DMS153 (cell line): ENCODE measurements around the gene SHANK1.

Experiments
- DNase-seq: peaks from one replicate; lab custom pipeline; 2025; lab: John Stamatoyannopoulos, UW

The SHANK1 gene

DNA sequence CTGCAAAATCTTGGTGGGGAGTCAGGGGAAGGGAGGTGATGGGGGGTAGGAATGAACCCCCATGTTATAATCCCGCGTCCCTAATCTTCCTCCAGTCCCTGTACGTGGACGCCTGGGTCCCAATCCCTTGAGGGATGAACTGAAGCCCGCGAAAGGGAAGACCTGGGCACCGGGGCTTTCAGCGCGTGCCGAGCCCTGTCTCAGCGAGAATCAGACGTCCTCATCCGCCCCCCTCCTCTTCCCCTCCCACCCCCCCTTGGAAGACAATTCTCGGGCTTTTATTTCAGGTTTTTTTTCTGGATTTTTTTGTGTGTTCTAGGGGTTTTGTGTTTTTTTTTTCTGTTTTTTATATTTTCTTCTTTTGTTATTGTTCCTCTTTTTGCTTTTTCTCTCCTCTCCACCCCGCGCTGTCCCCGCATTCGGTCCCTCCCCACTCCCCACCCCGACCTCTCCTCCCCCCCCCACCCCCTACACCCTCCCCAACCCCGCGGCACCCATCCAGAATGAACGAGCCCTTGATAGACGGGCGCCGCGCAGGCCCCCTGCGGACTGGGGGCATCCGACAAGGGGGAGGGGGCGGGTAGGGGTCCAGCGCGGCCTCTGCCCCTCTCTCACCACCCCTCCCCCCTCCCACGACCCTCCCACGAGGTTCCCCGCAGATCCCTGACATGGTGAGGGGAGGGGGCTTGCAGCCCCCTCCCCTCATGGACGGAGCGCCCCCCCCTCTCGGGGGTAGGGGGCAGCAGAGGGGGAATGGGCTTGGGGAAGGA is 60.1 kb downstream of the SHANK1 start:
- DNase-seq = no peak

DNA sequence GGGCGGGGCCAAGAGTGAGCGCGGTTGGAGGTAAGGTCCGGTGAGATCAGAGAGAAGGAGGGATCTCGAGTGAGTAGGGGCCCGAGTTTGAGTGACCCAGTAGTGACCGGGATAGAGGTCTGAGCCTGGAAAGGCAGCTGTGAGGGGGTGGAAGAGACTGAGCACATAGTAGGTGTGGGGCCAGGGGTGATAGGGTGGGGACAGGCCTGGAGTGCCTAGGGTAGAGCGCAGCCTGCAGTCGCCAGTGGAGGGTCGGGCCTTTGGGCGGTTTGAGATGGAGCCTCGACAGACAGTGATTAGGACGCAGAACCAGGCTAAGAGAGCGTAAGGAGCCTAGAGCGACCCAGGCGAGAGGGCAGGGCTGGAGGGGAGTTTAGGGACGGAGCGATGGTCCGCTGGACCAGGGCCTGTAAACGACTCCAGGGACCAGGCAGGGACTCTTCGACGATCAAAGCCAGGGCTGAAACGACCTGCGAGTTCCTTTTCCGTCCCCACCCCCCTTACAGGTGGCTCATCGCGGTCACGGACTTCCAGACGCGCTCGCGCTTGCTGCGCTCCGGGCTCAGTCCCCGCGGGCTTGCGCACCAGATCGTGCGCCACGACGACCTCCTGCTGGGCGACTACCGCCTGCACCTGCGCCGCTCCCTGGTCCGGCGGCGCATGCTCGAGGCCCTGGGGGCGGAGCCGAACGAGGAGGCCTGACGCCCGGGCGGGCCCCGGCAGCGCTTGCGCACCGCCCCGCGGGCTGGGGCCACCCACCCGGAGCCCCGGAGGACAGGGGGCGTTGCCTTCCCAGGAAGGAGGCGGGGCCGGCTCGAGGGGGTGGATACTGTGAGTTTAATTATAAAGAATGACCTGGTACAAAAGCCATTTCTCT is 60.9 kb downstream of the SHANK1 start:
- no peak for DNase-seq

DNA sequence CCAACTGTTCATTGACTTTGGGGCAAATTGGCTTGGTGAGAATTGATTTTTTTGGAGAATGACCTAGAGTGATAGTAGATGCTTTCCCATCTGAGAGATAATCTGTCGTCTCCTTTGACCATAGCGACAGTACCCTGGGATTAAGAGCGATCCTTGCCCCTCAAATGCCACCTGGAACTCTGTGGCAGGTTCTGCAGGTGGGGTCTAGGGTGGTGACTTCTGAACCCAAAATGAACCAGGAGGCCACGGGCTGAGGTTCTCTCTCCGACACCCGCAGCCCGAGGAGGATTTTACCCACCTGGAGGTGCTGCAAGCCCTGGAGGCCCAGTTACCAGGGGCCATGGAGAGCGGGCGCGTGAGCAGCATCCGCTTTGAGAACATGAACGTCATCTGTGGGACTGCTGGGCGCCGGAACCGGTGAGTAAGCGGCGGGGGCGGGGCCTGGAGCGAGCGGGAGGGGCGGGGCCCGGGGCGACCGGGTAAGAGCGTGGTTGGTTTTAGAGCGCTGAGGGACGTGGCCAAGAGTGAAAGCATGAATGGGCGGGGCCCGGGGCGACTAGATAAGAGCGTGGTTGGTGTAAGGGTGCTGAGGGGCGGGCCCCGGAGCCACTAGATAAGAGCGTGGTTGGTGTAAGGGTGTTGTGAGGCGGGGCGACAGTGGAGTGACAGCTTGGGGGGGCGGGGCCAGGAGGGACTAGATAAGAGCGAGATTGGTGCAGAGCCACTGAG is 61.7 kb downstream of the SHANK1 start:
- DNase-seq = peak; percentile 93

DNA sequence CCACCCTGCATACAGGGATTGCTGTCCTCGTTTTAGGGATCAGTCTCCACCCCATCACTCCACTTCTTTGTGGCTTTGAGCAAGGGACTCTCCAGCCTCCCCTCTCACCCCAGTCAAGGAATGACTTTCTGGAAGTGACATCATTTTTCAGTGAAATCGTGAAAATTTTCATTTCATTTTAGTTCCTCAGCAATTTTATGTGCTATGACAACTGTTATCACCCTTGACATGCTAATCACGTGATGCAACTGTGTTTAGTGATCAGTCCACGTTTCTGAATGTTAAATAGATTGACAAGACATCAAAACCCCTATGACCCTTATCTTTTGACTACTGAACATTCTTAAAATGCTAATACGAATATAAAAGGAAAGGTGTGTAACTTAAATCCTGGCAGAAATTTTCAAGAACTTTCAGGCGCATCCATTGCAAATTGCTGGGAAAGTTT is 62.4 kb downstream of the SHANK1 start:
- no peak for DNase-seq

DNA sequence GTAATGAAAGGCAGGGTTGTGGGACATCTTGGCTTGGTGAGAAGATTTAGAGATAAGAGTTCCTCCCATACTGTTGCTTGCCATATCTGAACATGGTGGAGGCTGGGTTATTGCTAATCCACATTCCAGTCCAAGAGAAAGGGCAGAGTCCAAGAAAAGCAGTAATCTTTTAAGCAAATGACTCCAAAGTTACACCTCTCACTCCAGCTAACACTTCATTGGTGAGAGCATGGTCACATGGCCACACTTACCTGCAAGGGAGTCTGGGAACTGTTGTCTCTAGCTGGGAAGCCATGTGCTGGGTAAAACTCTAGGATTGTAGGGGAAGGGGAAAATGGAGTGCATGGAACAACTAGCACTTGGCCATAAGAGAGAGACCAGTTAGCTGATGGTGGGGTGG is 64.7 kb downstream of the SHANK1 start:
- DNase-seq = no peak

DNA sequence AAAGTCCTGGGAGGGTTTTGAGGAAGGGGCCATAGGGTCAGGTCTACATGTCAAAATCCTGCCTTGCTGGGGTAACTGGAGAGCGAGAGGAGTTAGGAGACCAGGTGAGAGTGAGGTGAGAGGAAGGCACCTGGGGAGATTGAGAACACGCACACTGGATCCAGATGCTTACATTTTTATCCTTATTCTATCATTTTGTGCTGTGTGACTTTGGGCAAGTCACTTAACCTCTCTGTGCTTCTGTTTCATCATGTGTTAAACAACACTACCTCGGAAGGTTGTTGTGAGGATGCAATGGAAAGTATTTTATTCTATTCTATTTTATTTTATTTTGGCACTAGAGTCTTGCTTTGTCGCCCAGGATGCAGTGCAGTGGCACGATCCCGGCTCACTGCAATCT is 66.9 kb downstream of the SHANK1 start:
- no peak for DNase-seq

DNA sequence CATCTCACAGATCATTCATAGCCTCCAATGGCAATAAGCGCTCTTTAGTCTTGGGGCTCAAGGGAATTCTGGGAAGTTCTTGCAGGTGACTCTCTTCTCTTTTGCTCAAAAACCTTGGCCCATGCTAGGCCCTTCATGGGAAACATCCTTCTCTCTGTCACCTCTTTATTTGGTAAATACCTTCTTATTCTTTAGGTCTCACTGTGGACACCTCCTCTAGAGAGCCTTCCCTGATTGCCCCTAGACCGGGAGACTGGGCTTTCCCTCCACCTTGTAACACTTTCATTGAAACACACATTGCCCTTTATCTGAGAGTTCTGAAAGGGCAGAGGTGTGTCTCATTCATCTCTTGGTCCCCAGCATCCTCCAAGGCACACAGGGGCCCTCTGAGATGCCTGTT is 68.4 kb downstream of the SHANK1 start:
- DNase-seq = no peak

DNA sequence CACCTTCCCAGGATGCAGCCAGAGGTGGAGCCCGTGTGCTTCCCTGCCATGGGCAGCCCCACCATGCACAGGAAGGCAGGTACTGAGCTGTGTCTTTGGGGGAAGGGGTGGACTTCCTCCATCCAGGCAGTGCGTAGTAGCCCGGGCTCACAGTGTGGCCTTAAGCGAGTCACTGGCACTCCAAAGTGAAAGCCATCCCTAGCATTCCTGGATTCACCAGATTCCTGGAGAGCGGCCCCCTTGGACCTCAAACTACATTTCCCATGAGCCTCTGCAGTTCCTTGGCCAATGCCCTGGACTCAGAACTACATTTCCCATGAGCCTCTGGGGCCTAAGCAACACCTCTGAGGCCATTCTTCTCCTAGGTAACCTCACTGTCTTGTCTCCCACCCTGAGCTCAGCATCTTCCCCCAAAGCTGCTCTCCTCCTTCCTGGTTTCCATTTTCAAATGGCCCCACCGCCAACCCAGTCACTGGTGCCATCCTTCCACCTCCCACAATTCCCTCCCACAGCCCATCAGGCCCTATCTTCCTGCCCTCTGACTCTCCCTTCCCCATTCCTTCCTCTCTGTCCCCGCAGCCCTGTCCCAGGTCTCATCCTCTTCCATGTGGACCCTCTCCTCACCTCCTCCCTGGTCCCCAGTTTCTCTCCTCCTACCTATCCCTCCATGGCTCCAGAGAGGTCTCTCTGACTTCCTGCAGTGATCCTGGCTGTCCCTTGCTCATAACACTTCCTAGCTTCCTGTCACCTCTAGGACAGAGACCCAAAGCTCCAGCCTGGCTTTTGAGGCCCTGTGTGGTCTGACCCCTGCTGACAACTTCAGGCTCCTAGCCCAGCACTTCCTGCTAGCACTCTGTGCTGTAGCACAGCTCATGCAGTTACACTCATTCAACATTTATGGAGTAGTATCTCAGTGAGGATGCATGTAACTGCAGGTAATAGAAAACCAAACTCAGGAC is 69.9 kb downstream of the SHANK1 start, which contains the start of gene C19orf81:
Gene C19orf81, plus strand, starts transcription at position 13 of the 959 bp plus-strand sequence. Its CDS starts 0 bp downstream, at position 13.
- no peak for DNase-seq

DNA sequence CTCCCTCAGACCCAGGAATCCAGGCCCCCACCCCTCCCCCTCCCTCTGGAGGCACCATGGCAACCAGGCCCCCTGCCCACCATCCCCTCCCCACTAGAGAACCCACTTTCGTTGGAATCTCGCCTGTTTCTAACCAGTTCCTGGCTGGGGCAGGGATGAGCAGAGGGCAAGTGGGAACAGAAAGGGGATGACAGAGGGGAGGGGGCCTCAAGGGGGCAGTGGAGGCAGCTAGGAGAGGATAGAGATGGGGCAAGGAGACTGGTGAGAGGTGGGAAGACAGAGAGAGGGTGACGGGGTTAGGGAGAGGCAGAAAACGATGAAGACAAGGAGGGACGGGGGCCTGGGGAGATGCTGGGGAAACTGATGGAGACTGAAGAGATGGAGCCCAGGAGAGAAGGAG is 70.9 kb downstream of the SHANK1 start:
- DNase-seq = no peak

DNA sequence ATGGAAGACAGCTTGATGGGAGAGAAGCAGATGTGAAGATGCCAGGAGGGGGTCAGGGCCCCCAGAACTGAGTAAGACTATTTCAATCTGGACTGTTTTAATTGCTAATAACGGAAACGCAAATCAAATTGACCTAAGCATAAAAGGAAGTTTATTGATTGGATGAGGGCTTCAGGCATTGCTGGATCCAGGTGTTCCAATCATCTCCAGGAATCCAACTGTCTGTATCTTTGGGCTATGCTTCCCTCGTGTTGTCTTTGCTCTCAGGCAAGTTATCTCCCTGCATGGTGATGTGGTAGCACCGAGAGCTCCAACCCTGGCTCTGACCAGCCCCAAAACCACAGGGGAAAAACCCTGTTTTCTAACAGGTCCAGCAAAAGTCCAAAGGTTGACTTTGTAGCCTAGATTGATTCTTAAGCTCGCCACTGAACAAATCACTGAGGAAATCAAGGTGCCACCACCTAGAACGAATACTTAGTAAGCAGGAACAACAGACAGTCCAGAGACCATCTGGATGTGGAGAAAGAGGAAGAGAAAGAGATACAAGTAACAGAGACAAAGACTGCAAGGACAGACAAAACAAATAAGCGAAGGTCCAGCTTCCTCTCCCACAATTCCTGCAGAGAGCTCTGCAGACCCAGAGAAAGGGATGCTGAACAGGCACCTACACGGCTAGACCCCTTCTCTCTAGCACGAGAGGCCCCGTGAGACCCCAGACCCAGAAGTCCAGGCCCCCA is 71.6 kb downstream of the SHANK1 start:
- DNase-seq = no peak

DNA sequence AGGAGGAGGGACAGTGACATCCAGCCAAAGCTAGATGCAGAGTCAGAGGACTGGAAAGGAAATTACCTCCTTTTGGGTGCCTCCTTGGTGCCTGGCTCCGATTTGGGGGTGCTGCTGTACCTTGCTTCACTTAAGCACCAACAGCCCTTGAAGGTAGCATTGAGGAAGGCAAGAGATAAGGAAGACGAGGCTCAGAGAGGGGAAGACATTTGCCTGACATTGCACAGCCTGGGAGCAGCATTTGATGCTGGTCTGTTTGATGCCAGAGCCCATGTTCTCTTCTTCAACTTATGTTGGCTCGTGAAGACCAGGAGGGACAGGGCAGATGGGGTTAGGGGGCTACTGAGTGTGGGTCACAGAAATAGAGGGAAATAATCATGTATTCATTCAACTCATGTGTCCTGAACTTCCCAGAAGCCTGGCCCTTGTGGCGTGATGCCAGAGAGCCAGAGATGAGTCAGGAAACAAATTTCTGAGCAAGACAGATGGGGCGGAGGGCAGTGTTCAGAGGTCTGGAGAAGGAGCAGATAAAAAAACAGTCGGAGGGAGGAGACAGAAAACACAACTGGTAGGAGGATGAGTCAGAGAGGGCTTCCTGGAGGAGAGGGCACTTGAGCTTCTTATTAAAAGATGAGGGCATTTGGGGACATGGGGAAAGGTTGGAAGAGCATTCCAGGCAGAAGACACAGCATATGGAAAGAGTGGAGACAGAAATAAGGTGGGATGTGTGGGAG is 73.4 kb downstream of the SHANK1 start:
- no peak for DNase-seq

DNA sequence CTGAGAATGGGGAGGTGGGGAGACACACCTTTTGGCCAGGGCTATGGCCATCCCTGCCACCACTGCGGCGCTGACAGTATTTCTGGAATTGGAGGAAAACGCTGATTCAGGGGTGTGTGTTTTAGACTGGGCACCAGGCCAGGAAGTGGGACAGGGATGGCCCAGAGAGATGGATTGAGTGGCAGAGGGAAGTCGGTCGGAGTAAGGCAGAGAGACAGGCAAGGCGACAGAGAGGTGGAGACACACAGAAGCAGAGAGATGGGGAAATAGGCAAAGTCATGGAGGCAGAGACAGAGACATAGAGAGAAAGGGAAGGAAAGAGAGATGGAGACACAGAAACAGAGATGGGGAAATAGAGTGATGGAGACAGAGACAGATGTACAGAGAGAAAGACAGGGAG is 74.5 kb downstream of the SHANK1 start:
- no peak for DNase-seq

DNA sequence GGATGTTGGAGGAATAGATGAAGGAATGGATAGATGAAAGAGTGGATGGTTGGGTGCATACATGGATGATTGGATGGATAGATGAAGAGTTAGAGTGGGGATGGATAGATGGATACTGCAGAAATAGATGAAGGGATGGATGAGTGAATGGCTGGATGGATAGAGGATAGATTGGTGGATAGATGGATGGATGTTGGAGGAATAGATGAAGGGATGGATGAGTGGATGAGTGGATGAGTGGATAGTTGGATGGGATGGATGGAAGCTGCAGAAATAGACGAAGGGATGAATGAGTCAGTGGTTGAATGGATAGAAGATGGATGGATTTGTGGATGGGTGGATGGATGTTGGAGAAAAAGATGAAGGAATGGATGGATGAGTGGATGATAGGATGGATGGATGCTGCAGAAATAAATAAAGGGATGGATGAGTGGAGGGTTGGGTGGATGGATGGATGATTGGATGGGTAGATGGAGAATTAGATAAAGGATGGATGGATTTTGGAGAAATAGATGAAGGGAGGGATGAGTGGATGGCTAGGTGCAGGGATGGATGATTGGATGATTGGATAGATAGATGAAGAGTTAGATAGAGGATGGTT is 75.2 kb downstream of the SHANK1 start:
- DNase-seq = no peak

DNA sequence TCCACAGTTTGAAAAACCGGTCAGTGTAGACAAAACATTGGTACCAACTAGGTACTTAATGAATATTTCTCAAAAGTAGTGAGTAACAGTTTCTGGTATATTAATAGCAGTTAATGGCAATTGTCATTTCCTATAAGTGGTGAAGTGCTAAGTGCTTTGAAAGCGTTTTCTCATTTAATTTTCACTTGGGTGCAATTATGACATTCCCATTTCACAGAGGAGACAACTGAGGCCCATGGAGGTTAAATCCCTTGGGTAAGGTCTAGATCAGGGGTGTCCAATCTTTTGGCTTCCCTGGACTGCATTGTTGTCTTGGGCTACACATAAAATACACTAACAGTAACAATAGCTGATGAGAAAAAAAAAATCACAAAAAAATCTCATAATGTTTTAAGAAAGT is 79.2 kb downstream of the SHANK1 start:
- DNase-seq = no peak

DNA sequence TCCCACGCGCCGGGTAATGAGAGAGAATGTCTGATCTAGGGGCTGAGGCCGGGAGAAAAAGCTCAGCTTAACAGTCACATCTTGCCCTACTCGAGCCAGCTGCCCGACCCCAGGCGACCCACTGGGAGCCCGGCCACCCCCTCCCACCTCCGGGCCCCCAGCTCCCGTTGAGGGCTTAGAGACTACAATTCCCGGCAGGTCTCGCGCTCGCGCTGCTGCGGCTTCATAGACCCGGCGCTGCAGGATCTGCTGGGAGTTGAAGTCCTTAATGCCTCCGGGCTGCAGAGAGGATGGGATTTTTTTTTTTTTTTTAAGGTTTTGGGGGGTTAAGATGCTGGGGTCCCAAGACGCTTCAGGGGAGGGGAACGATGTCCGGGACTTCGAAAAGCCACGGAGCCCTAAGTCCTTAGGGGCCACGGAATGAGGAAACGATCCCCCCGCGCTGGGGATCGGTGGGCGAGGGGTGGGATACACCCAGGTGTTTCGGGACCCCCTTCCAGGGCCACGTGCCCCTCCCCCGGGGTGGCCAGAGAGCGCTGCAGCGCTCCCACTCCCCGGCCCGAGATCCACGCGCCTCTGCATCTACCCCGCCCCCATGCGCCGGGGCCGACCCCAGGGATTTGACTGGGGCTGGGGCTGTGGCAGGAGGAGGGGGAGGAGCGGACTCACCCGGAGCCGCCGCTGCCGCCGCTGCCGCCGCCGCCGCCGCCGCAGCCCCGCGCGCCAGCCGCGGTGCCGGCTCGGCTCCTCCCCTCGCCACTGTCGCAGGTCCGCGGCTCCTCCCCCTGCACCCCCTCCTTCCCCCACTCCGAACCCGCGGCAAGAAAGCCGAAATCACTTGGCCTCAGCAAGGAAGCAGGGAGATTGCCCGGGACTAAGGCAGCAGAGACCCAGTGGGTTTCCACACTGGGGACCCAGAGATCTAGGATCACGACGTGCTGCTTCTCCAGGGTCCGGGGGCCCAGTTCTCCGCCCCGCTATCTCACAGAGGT is 80.2 kb downstream of the SHANK1 start, which contains the start of gene SYT3:
Gene SYT3, minus strand, starts transcription at position 761 of the 992 bp plus-strand sequence. CDS start 2,470 bp downstream, outside the sequence.
- DNase-seq = peak; percentile 23

DNA sequence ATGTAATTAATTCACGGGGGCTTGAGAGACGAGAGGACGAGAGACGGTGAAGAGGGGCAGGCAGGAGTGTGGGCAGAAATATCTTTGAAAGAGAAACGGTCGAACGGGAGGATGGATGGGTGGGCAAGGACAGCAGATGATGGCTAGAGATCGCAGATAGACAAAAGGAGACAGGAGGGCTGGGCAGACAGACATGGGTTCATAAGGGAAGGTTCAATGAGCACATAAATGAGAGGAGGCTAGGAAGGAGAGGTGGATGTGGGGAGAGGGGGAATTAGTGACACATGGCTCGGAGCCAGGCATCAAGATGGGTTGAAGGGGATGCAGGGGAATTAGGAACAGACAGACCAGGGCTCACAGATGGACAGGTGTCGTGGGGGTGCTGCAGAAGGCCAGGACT is 81.0 kb downstream of the SHANK1 start:
- DNase-seq = no peak

DNA sequence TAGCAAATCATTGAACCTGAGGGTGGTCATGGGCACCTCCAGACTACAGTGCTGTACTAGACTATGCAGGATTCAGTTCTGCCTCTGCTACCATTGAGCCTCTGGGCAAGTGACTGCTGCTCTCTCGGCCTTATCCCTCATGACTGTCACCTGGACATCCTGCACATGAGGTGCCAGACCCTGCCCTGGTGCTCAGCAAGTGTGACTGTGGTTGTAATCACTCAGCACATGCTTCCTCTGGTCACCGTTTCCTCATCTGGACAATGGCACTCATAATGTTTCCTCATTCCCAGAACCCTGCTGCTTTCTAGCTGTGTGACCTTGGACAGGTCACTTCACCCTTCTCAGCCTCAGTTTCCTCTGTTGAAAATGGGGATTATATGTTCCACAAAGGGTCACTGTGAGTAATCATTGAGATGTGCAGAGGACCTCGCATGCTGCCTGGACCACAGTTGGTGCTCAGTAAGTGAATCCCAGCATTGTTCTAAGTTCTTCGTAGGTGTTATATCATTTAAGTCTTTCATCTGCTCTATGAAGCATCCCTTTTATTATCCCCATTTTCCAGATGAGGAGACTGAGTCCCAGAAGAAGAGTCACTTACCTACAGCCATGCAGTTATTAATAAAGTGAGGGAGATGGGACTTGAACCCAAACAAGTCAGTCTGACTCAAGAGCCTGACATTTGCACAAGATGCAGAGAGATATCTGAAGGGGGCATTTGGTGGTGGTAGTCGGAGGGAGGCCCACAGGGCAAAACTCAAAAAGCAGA is 83.1 kb downstream of the SHANK1 start:
- no peak for DNase-seq
